SK-N-SH treated with all-trans-retinoic acid at 6 μM for 48 hours (cell line): Measurements from ENCODE around the gene LIMS1.

Experiments used
- ATAC-seq: fragments of 200-7000 bp; cut with Tn5 transposase; 3 replicates; pipeline ENCODE4 v1.9.1; 2020; ENCODE audit warnings: mild to moderate bottlenecking, moderate library complexity
- ARNTL ChIP-seq: fragments of 450-650 bp; formaldehyde crosslinking; IDR thresholded peaks from 2 replicates; pipeline ENCODE4 v1.5.0; 2020; ENCODE audit warnings: low read depth, mild to moderate bottlenecking, moderate library complexity, borderline replicate concordance
- BACH2 ChIP-seq: fragments of 250-450 bp; sonication (Bioruptor Pico); IDR thresholded peaks from 2 replicates; pipeline ENCODE4 v1.9.0; 2021; ENCODE audit warnings: mild to moderate bottlenecking, borderline replicate concordance
- CSDC2 ChIP-seq: fragments of 250-450 bp; sonication (Bioruptor Pico); IDR thresholded peaks from 2 replicates; pipeline ENCODE4 v1.5.0; 2020; ENCODE audit warnings: mild to moderate bottlenecking, moderate library complexity
- ESRRG ChIP-seq: fragments of 250-450 bp; sonication (Bioruptor Pico); IDR thresholded peaks from 2 replicates; pipeline ENCODE4 v1.6.1; 2021; ENCODE audit warnings: mild to moderate bottlenecking
- GLIS3 ChIP-seq: fragments of 250-450 bp; sonication (Bioruptor Pico); IDR thresholded peaks from 2 replicates; pipeline ENCODE4 v1.5.0; 2020; ENCODE audit warnings: mild to moderate bottlenecking, moderate library complexity
- ISL1 ChIP-seq: fragments of 250-450 bp; sonication (Bioruptor Pico); IDR thresholded peaks from 2 replicates; pipeline ENCODE4 v2.1.2; 2022; ENCODE audit warnings: mild to moderate bottlenecking, moderate library complexity
- POU6F1 ChIP-seq: fragments of 250-450 bp; sonication (Bioruptor Pico); IDR thresholded peaks from 2 replicates; pipeline ENCODE4 v1.8.0; 2021; ENCODE audit warnings: low read depth, mild to moderate bottlenecking, moderate library complexity, borderline replicate concordance
- PPARA ChIP-seq: fragments of 250-450 bp; sonication (Bioruptor Pico); IDR thresholded peaks from 2 replicates; pipeline ENCODE4 v1.5.0; 2020; ENCODE audit warnings: mild to moderate bottlenecking, borderline replicate concordance
- SNAI2 ChIP-seq: fragments of 250-450 bp; sonication (Bioruptor Pico); IDR thresholded peaks from 2 replicates; pipeline ENCODE4 v1.5.0; 2020; ENCODE audit warnings: mild to moderate bottlenecking, moderate library complexity
- TCF4 ChIP-seq: fragments of 250-450 bp; sonication (Bioruptor Pico); IDR thresholded peaks from 2 replicates; pipeline ENCODE4 v1.8.0; 2021; ENCODE audit warnings: mild to moderate bottlenecking, moderate library complexity, borderline replicate concordance
- TOX ChIP-seq: fragments of 250-450 bp; sonication (Bioruptor Pico); IDR thresholded peaks from 2 replicates; pipeline ENCODE4 v1.8.0; 2021; ENCODE audit warnings: mild to moderate bottlenecking, moderate library complexity, borderline replicate concordance
- TSHZ2 ChIP-seq: fragments of 250-450 bp; sonication (Bioruptor Pico); IDR thresholded peaks from 2 replicates; pipeline ENCODE4 v1.5.0; 2020; ENCODE audit warnings: mild to moderate bottlenecking, moderate library complexity
- ZC3H10 ChIP-seq: fragments of 250-450 bp; sonication (Bioruptor Pico); IDR thresholded peaks from 2 replicates; pipeline ENCODE4 v1.5.1; 2021; ENCODE audit warnings: mild to moderate bottlenecking, moderate library complexity
- ZFP3 ChIP-seq: fragments of 250-450 bp; sonication (Bioruptor Pico); IDR thresholded peaks from 2 replicates; pipeline ENCODE4 v1.5.0; 2020; ENCODE audit warnings: mild to moderate bottlenecking, moderate library complexity
- ZFP30 ChIP-seq: fragments of 450-650 bp; formaldehyde crosslinking; IDR thresholded peaks from 2 replicates; pipeline ENCODE4 v1.5.0; 2022; ENCODE audit warnings: mild to moderate bottlenecking, moderate library complexity
- ZNF565 ChIP-seq: fragments of 450-650 bp; formaldehyde crosslinking; conservative IDR thresholded peaks from 2 replicates; pipeline ENCODE4 v1.5.0; 2020; ENCODE audit warnings: low read depth, mild to moderate bottlenecking, moderate library complexity
- ZNF8 ChIP-seq: fragments of 450-650 bp; formaldehyde crosslinking; IDR thresholded peaks from 2 replicates; pipeline ENCODE4 v1.5.0; 2020; ENCODE audit warnings: mild to moderate bottlenecking, moderate library complexity
- TF ChIP-seq, protein P1 (sequence below): fragments of 250-450 bp; sonication (Bioruptor Pico); IDR thresholded peaks from 2 replicates; pipeline ENCODE4 v1.8.0; 2020; ENCODE audit warnings: mild to moderate bottlenecking, moderate library complexity, borderline replicate concordance
- TF ChIP-seq, protein P2 (sequence below): fragments of 250-450 bp; sonication (Bioruptor Pico); IDR thresholded peaks from 2 replicates; pipeline ENCODE4 v1.5.1; 2021; ENCODE audit warnings: mild to moderate bottlenecking, moderate library complexity
- TF ChIP-seq, protein P3 (sequence below): fragments of 250-450 bp; sonication (Bioruptor Pico); IDR thresholded peaks from 2 replicates; pipeline ENCODE4 v1.5.1; 2020; ENCODE audit warnings: low read depth, mild to moderate bottlenecking, moderate library complexity

The LIMS1 gene

GRCh38 chr2:108535357-108535631 lies 1.0 kb downstream of the LIMS1 start (continued):
- TF ChIP-seq TSHZ2 (CRISPR knock-in tag) (no peak), CSDC2 (CRISPR knock-in tag) (no peak)

GRCh38 chr2:108536133-108536780 lies 2.0 kb downstream of the LIMS1 start:
- TF ChIP-seq ESRRG (CRISPR knock-in tag) = no peak
- no peak for TF ChIP-seq TCF4 (CRISPR knock-in tag)
- TF ChIP-seq, protein P1, sequence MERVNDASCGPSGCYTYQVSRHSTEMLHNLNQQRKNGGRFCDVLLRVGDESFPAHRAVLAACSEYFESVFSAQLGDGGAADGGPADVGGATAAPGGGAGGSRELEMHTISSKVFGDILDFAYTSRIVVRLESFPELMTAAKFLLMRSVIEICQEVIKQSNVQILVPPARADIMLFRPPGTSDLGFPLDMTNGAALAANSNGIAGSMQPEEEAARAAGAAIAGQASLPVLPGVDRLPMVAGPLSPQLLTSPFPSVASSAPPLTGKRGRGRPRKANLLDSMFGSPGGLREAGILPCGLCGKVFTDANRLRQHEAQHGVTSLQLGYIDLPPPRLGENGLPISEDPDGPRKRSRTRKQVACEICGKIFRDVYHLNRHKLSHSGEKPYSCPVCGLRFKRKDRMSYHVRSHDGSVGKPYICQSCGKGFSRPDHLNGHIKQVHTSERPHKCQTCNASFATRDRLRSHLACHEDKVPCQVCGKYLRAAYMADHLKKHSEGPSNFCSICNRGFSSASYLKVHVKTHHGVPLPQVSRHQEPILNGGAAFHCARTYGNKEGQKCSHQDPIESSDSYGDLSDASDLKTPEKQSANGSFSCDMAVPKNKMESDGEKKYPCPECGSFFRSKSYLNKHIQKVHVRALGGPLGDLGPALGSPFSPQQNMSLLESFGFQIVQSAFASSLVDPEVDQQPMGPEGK (CRISPR knock-in tag) = no peak
- no peak for TF ChIP-seq SNAI2
- TF ChIP-seq PPARA = no peak
- no peak for TF ChIP-seq CSDC2 (CRISPR knock-in tag)
- no peak for TF ChIP-seq TOX (CRISPR knock-in tag)
- TF ChIP-seq POU6F1 (CRISPR knock-in tag) = no peak
- no peak for TF ChIP-seq ZNF8
- TF ChIP-seq, protein P2, sequence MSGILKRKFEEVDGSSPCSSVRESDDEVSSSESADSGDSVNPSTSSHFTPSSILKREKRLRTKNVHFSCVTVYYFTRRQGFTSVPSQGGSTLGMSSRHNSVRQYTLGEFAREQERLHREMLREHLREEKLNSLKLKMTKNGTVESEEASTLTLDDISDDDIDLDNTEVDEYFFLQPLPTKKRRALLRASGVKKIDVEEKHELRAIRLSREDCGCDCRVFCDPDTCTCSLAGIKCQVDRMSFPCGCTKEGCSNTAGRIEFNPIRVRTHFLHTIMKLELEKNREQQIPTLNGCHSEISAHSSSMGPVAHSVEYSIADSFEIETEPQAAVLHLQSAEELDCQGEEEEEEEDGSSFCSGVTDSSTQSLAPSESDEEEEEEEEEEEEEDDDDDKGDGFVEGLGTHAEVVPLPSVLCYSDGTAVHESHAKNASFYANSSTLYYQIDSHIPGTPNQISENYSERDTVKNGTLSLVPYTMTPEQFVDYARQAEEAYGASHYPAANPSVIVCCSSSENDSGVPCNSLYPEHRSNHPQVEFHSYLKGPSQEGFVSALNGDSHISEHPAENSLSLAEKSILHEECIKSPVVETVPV (CRISPR knock-in tag) = no peak
- ATAC-seq = no peak

DNA sequence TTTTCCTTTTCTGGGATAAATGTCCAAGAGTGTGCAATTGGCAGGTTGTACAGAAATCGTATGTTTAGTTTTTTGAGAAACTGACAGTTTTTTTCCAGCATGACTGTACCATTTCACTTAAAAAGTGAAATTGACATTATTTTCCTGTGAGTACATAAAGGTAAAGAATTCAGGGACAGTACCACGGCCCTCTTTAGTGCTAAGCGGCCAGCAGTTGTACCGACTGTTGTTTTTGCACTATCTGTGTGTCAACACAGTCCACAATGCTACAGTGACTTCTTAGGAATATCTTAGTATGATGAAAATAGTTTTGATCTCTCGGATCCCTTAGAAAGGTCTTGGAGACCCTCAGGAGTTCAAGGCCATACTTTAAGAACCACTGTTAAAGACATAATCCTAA lies 2.6 kb downstream of the LIMS1 start:
- TF ChIP-seq TOX (CRISPR knock-in tag) (no peak), ZC3H10 (no peak), PPARA (no peak), BACH2 (CRISPR knock-in tag) (no peak), TSHZ2 (CRISPR knock-in tag) (no peak), TCF4 (CRISPR knock-in tag) (no peak), ISL1 (CRISPR knock-in tag) (no peak), ZNF565 (CRISPR knock-in tag) (no peak), POU6F1 (CRISPR knock-in tag) (no peak), CSDC2 (CRISPR knock-in tag) (no peak), GLIS3 (CRISPR knock-in tag) (no peak), ARNTL (CRISPR knock-in tag) (no peak), ZFP30 (CRISPR knock-in tag) (no peak), ZFP3 (CRISPR knock-in tag) (no peak)
- TF ChIP-seq, protein P2 (CRISPR knock-in tag) = no peak
- TF ChIP-seq, protein P3, sequence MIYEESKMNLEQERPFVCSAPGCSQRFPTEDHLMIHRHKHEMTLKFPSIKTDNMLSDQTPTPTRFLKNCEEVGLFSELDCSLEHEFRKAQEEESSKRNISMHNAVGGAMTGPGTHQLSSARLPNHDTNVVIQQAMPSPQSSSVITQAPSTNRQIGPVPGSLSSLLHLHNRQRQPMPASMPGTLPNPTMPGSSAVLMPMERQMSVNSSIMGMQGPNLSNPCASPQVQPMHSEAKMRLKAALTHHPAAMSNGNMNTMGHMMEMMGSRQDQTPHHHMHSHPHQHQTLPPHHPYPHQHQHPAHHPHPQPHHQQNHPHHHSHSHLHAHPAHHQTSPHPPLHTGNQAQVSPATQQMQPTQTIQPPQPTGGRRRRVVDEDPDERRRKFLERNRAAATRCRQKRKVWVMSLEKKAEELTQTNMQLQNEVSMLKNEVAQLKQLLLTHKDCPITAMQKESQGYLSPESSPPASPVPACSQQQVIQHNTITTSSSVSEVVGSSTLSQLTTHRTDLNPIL = no peak
- no peak for ATAC-seq
